ENCODE measurements around the gene MDN1.
"Not testable (repeated sequence)": the region's sequence is repeated elsewhere in the genome, so short reads cannot be mapped to it uniquely, and the experiment has no call there.

MDN1 gene

GRCh38 chr6:89667872-89668556 lies 151.6 kb downstream of the MDN1 start:
- no peaks in the 10 kb centered on the region for H3K9me3 ChIP-seq (ENCODE audit: control insufficient read depth, insufficient read depth, low read length)
- no peaks in the 10 kb centered on the region for H3K27me3 ChIP-seq (ENCODE audit: control insufficient read depth, insufficient read depth, low read length)
- no peak overlapping the region for H3K4me3 ChIP-seq (ENCODE audit: low read depth, low read length)
- peaks cover 42% of the 10 kb centered on the region for H3K36me3 ChIP-seq (ENCODE audit: control insufficient read depth, insufficient read depth, low read length)
- peaks cover 20% of the 10 kb centered on the region for H3K4me1 ChIP-seq (ENCODE audit: control insufficient read depth, insufficient read depth, low read length)
- H3K9ac ChIP-seq (ENCODE audit: low read depth, low read length) = no peak overlapping the region

GRCh38 chr6:89662659-89663223 lies 156.9 kb downstream of the MDN1 start:
- H3K36me3 ChIP-seq (ENCODE audit: control insufficient read depth, insufficient read depth, low read length) = peaks cover 48% of the 10 kb centered on the region

GRCh38 chr6:89661559-89661958 lies 158.0 kb downstream of the MDN1 start:
- Histone ChIP-seq H3K27me3 (ENCODE audit: control insufficient read depth, insufficient read depth, low read length) (no peaks in the 10 kb centered on the region), H3K4me3 (ENCODE audit: low read depth, low read length) (no peak overlapping the region), H3K9ac (ENCODE audit: low read depth, low read length) (no peak overlapping the region), H3K9me3 (ENCODE audit: control insufficient read depth, insufficient read depth, low read length) (no peaks in the 10 kb centered on the region), H3K36me3 (ENCODE audit: control insufficient read depth, insufficient read depth, low read length) (peaks cover 50% of the 10 kb centered on the region), H3K4me1 (ENCODE audit: control insufficient read depth, insufficient read depth, low read length) (no peaks in the 10 kb centered on the region)

More at GRCh38 chr6:89662659-89663223, 156.9 kb downstream of the MDN1 start:
- H3K4me1 ChIP-seq (ENCODE audit: control insufficient read depth, insufficient read depth, low read length) = peaks cover 5% of the 10 kb centered on the region
- no peaks in the 10 kb centered on the region for H3K27me3 ChIP-seq (ENCODE audit: control insufficient read depth, insufficient read depth, low read length)
- no peaks in the 10 kb centered on the region for H3K9me3 ChIP-seq (ENCODE audit: control insufficient read depth, insufficient read depth, low read length)
- no peak overlapping the region for H3K4me3 ChIP-seq (ENCODE audit: low read depth, low read length)
- no peak overlapping the region for H3K9ac ChIP-seq (ENCODE audit: low read depth, low read length)

GRCh38 chr6:89660981-89661380 lies 158.6 kb downstream of the MDN1 start:
- Histone ChIP-seq H3K4me1 (ENCODE audit: control insufficient read depth, insufficient read depth, low read length) (no peaks in the 10 kb centered on the region), H3K9me3 (ENCODE audit: control insufficient read depth, insufficient read depth, low read length) (no peaks in the 10 kb centered on the region), H3K9ac (ENCODE audit: low read depth, low read length) (no peak overlapping the region), H3K4me3 (ENCODE audit: low read depth, low read length) (no peak overlapping the region), H3K36me3 (ENCODE audit: control insufficient read depth, insufficient read depth, low read length) (peaks cover 48% of the 10 kb centered on the region), H3K27me3 (ENCODE audit: control insufficient read depth, insufficient read depth, low read length) (no peaks in the 10 kb centered on the region)

GRCh38 chr6:89657445-89658158 lies 162.0 kb downstream of the MDN1 start:
- Histone ChIP-seq H3K36me3 (ENCODE audit: control insufficient read depth, insufficient read depth, low read length) (peaks cover 50% of the 10 kb centered on the region), H3K9ac (ENCODE audit: low read depth, low read length) (no peak overlapping the region), H3K9me3 (ENCODE audit: control insufficient read depth, insufficient read depth, low read length) (no peaks in the 10 kb centered on the region), H3K27me3 (ENCODE audit: control insufficient read depth, insufficient read depth, low read length) (no peaks in the 10 kb centered on the region), H3K4me1 (ENCODE audit: control insufficient read depth, insufficient read depth, low read length) (no peaks in the 10 kb centered on the region), H3K4me3 (ENCODE audit: low read depth, low read length) (no peak overlapping the region)

GRCh38 chr6:89655122-89655521 lies 164.5 kb downstream of the MDN1 start:
- H3K9ac ChIP-seq (ENCODE audit: low read depth, low read length) = no peak overlapping the region
- H3K4me1 ChIP-seq (ENCODE audit: control insufficient read depth, insufficient read depth, low read length) = no peaks in the 10 kb centered on the region
- H3K36me3 ChIP-seq (ENCODE audit: control insufficient read depth, insufficient read depth, low read length) = peaks cover 51% of the 10 kb centered on the region

GRCh38 chr6:89650579-89650978 lies 169.0 kb downstream of the MDN1 start:
- no peaks in the 10 kb centered on the region for H3K27me3 ChIP-seq (ENCODE audit: control insufficient read depth, insufficient read depth, low read length)
- peaks cover 57% of the 10 kb centered on the region for H3K36me3 ChIP-seq (ENCODE audit: control insufficient read depth, insufficient read depth, low read length)
- no peaks in the 10 kb centered on the region for H3K9me3 ChIP-seq (ENCODE audit: control insufficient read depth, insufficient read depth, low read length)
- H3K4me1 ChIP-seq (ENCODE audit: control insufficient read depth, insufficient read depth, low read length) = no peaks in the 10 kb centered on the region
- no peak overlapping the region for H3K4me3 ChIP-seq (ENCODE audit: low read depth, low read length)
- no peak overlapping the region for H3K9ac ChIP-seq (ENCODE audit: low read depth, low read length)

More at GRCh38 chr6:89655122-89655521, 164.5 kb downstream of the MDN1 start:
- no peaks in the 10 kb centered on the region for H3K27me3 ChIP-seq (ENCODE audit: control insufficient read depth, insufficient read depth, low read length)
- no peaks in the 10 kb centered on the region for H3K9me3 ChIP-seq (ENCODE audit: control insufficient read depth, insufficient read depth, low read length)
- no peak overlapping the region for H3K4me3 ChIP-seq (ENCODE audit: low read depth, low read length)

- no peaks in the 10 kb centered on the region for H3K4me1 ChIP-seq (ENCODE audit: control insufficient read depth, insufficient read depth, low read length)
- no peaks in the 10 kb centered on the region for H3K9me3 ChIP-seq (ENCODE audit: control insufficient read depth, insufficient read depth, low read length)
- peaks cover 57% of the 10 kb centered on the region for H3K36me3 ChIP-seq (ENCODE audit: control insufficient read depth, insufficient read depth, low read length)
- H3K9ac ChIP-seq (ENCODE audit: low read depth, low read length) = no peak overlapping the region
- no peaks in the 10 kb centered on the region for H3K27me3 ChIP-seq (ENCODE audit: control insufficient read depth, insufficient read depth, low read length)
- no peak overlapping the region for H3K4me3 ChIP-seq (ENCODE audit: low read depth, low read length)
Measured at GRCh38 chr6:89649682-89650081, 169.9 kb downstream of the MDN1 start.

GRCh38 chr6:89644864-89645263 lies 174.7 kb downstream of the MDN1 start:
- Histone ChIP-seq H3K4me1 (ENCODE audit: control insufficient read depth, insufficient read depth, low read length) (no peaks in the 10 kb centered on the region), H3K36me3 (ENCODE audit: control insufficient read depth, insufficient read depth, low read length) (peaks cover 46% of the 10 kb centered on the region), H3K9ac (ENCODE audit: low read depth, low read length) (no peak overlapping the region)

GRCh38 chr6:89643406-89643805 lies 176.2 kb downstream of the MDN1 start:
- Histone ChIP-seq H3K9me3 (ENCODE audit: control insufficient read depth, insufficient read depth, low read length) (no peaks in the 10 kb centered on the region), H3K4me3 (ENCODE audit: low read depth, low read length) (no peak overlapping the region), H3K9ac (ENCODE audit: low read depth, low read length) (no peak overlapping the region), H3K36me3 (ENCODE audit: control insufficient read depth, insufficient read depth, low read length) (peaks cover 38% of the 10 kb centered on the region), H3K4me1 (ENCODE audit: control insufficient read depth, insufficient read depth, low read length) (no peaks in the 10 kb centered on the region), H3K27me3 (ENCODE audit: control insufficient read depth, insufficient read depth, low read length) (no peaks in the 10 kb centered on the region)

More at GRCh38 chr6:89644864-89645263, 174.7 kb downstream of the MDN1 start:
- no peaks in the 10 kb centered on the region for H3K27me3 ChIP-seq (ENCODE audit: control insufficient read depth, insufficient read depth, low read length)
- no peak overlapping the region for H3K4me3 ChIP-seq (ENCODE audit: low read depth, low read length)
- H3K9me3 ChIP-seq (ENCODE audit: control insufficient read depth, insufficient read depth, low read length) = no peaks in the 10 kb centered on the region

- Histone ChIP-seq H3K4me3 (ENCODE audit: low read depth, low read length) (no peak overlapping the region), H3K4me1 (ENCODE audit: control insufficient read depth, insufficient read depth, low read length) (no peaks in the 10 kb centered on the region), H3K9me3 (ENCODE audit: control insufficient read depth, insufficient read depth, low read length) (no peaks in the 10 kb centered on the region), H3K9ac (ENCODE audit: low read depth, low read length) (no peak overlapping the region), H3K27me3 (ENCODE audit: control insufficient read depth, insufficient read depth, low read length) (no peaks in the 10 kb centered on the region), H3K36me3 (ENCODE audit: control insufficient read depth, insufficient read depth, low read length) (peaks cover 33% of the 10 kb centered on the region)
Measured at GRCh38 chr6:89642956-89643355, 176.6 kb downstream of the MDN1 start.

- H3K4me3 ChIP-seq (ENCODE audit: low read depth, low read length); H3K27me3 ChIP-seq (ENCODE audit: control insufficient read depth, insufficient read depth, low read length); H3K4me1 ChIP-seq (ENCODE audit: control insufficient read depth, insufficient read depth, low read length); H3K9ac ChIP-seq (ENCODE audit: low read depth, low read length); H3K9me3 ChIP-seq (ENCODE audit: control insufficient read depth, insufficient read depth, low read length): not testable (repeated sequence)
- peaks cover 24% of the 10 kb centered on the region for H3K36me3 ChIP-seq (ENCODE audit: control insufficient read depth, insufficient read depth, low read length)
Measured at GRCh38 chr6:89641581-89641980, 178.0 kb downstream of the MDN1 start.
